ENCODE measurements around the gene SUGP1. TPM values are rescaled to one million over a fixed set of nuclear protein-coding genes. Genes with fewer than 3 reads are reported as not detected.

SUGP1 gene
- polyA plus RNA-seq, 1 experiment = 25.2 TPM

- Histone ChIP-seq H3K27ac (ENCODE audit: low read depth, low read length) (no peak overlapping the region), H3K9me3 (ENCODE audit: control insufficient read depth, insufficient read depth, low read length) (no peaks in the 10 kb centered on the region), H3K4me3 (ENCODE audit: low read depth, low read length) (no peak overlapping the region), H3K27me3 (ENCODE audit: control insufficient read depth, insufficient read depth, low read length) (peaks cover 12% of the 10 kb centered on the region)
- no peak for DNase-seq (ENCODE audit: low read depth, low spot score)
- ChIA-PET POLR2A (no interaction called here), CTCF (interaction anchor here (1.0 kb wide), 1 partner anchor 8 kb away, joined by 3 read pairs; no protein-coding TSS in a partner anchor)
- TF ChIP-seq, protein P1, sequence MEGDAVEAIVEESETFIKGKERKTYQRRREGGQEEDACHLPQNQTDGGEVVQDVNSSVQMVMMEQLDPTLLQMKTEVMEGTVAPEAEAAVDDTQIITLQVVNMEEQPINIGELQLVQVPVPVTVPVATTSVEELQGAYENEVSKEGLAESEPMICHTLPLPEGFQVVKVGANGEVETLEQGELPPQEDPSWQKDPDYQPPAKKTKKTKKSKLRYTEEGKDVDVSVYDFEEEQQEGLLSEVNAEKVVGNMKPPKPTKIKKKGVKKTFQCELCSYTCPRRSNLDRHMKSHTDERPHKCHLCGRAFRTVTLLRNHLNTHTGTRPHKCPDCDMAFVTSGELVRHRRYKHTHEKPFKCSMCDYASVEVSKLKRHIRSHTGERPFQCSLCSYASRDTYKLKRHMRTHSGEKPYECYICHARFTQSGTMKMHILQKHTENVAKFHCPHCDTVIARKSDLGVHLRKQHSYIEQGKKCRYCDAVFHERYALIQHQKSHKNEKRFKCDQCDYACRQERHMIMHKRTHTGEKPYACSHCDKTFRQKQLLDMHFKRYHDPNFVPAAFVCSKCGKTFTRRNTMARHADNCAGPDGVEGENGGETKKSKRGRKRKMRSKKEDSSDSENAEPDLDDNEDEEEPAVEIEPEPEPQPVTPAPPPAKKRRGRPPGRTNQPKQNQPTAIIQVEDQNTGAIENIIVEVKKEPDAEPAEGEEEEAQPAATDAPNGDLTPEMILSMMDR (IDR thresholded peaks at IDR 0.05; ENCODE audit: low read depth, low read length) = no peak
These were observed 94.1 kb downstream of the SUGP1 start for GRCh38 chr19:19226204-19226603.

Small RNA genes lying within 50 kb of the gene (small RNA-seq; reads per million reads assigned to genes)
- not detected for gene RNU6-1028P (ENCODE audit: insufficient read length, low read depth)

Other genes starting within 250 kb of the SUGP1 start
- 16.0 and 21.7 TPM in 2 replicates for gene TMEM161A, start 182.0 kb downstream of the SUGP1 start, polyA plus RNA-seq (2011; rRNA removed)
- 0.38 and 0.74 TPM in 2 replicates for gene MEF2B, start 150.2 kb downstream of the SUGP1 start, polyA plus RNA-seq (2011; rRNA removed)
- 16.6 and 18.5 TPM in 2 replicates for gene BORCS8, start 128.4 kb downstream of the SUGP1 start, polyA plus RNA-seq (2011; rRNA removed)
- 53.3 and 79.9 TPM in 2 replicates for gene RFXANK, start 128.3 kb downstream of the SUGP1 start, polyA plus RNA-seq (2011; rRNA removed)
- 3.8 and 4.1 TPM in 2 replicates for gene NR2C2AP, start 117.1 kb downstream of the SUGP1 start, polyA plus RNA-seq (2011; rRNA removed)
- gene NCAN, start 108.6 kb downstream of the SUGP1 start, polyA plus RNA-seq (2011; rRNA removed) = not detected in 2 replicates
- 0.86 and 1.0 TPM in 2 replicates for gene TM6SF2, start 47.2 kb downstream of the SUGP1 start, polyA plus RNA-seq (2011; rRNA removed)
- 14.7 and 20.0 TPM in 2 replicates for gene MAU2, start 320 bp upstream of the SUGP1 start, polyA plus RNA-seq (2011; rRNA removed)
- gene GATAD2A, start 85.2 kb upstream of the SUGP1 start, polyA plus RNA-seq (2011; rRNA removed) = 22.0 and 23.4 TPM in 2 replicates
- gene TSSK6, start 195.0 kb upstream of the SUGP1 start, polyA plus RNA-seq (2011; rRNA removed) = 1.0 and 1.7 TPM in 2 replicates
- 388 and 454 TPM in 2 replicates for gene NDUFA13, start 195.7 kb upstream of the SUGP1 start, polyA plus RNA-seq (2011; rRNA removed)
- gene YJEFN3, start 208.4 kb upstream of the SUGP1 start, polyA plus RNA-seq (2011; rRNA removed) = 1.2 and 1.4 TPM in 2 replicates
- 0.20 and 0.25 TPM in 2 replicates for gene CILP2, start 217.8 kb upstream of the SUGP1 start, polyA plus RNA-seq (2011; rRNA removed)

All from AG04450 (cell line).